HL-60 (cell line): ENCODE data around the gene RAMP3.

Source experiments
- DNase-seq, 2 experiments: peaks; one replicate each; pipeline ENCODE4 v3.0.0-alpha.2; 2010 to 2020; ENCODE audit warnings: low read depth in 1 of 2, low spot score in 1 of 2
- H3K27ac ChIP-seq: fragments of 250-450 bp; sonication (Bioruptor Pico); replicated peaks from 2 replicates; pipeline ENCODE4 v1.5.1; 2020; ENCODE audit warnings: mild to moderate bottlenecking, moderate library complexity
- H3K27me3 ChIP-seq: fragments of 250-450 bp; sonication (Bioruptor Pico); 2 replicates; pipeline ENCODE4 v1.5.1; 2021; ENCODE audit warnings: mild to moderate bottlenecking, moderate library complexity; ENCODE audit not compliant: insufficient read depth, poor library complexity, severe bottlenecking
- H3K4me3 ChIP-seq: replicated peaks from 2 replicates; pipeline ENCODE4 v1.5.1; 2011; ENCODE audit warnings: mild to moderate bottlenecking, control low read depth, low read length; ENCODE audit not compliant: insufficient read depth
- CTCF ChIP-seq: IDR thresholded peaks from one replicate; pipeline ENCODE4 v1.5.1; 2011; ENCODE audit warnings: low read length, control low read depth, inconsistent platforms; ENCODE audit not compliant: insufficient read depth
- GABPA ChIP-seq: IDR thresholded peaks from 2 replicates; pipeline ENCODE4 v1.6.1; 2012; ENCODE audit warnings: low read depth
- POLR2AphosphoS5 ChIP-seq: IDR thresholded peaks from 2 replicates; pipeline ENCODE4 v1.6.1; 2012; ENCODE audit warnings: low read depth
- SPI1 ChIP-seq: IDR thresholded peaks from 2 replicates; pipeline ENCODE4 v1.6.1; 2012; ENCODE audit warnings: low read depth, mild to moderate bottlenecking, borderline replicate concordance
- TF ChIP-seq, protein P1 (sequence below): IDR thresholded peaks from 2 replicates; pipeline ENCODE4 v1.6.1; 2012; ENCODE audit warnings: low read depth; ENCODE audit not compliant: insufficient replicate concordance

The RAMP3 gene

DNA sequence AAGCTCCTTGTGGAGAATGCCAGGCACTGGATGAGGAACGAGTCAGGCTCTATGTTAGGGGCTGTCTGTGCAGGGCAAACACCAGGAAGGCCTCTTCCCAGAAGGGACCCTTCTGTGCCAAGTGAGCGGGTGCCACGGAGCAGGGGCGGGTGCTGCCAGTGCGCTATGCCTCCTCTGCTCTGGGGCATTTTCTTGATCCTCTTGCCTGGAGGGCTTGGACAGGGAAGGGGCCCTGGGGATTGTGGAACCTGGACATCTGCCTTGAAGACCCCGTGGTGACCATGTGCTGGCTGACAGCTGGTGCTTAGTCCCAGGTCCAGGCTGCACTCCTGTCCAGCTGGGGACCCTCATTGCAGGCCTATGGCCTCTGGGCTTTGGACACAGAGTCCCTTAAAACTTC lies 30.7 kb upstream of the RAMP3 start:
- TF ChIP-seq POLR2AphosphoS5, result no peak
- TF ChIP-seq, protein P1, sequence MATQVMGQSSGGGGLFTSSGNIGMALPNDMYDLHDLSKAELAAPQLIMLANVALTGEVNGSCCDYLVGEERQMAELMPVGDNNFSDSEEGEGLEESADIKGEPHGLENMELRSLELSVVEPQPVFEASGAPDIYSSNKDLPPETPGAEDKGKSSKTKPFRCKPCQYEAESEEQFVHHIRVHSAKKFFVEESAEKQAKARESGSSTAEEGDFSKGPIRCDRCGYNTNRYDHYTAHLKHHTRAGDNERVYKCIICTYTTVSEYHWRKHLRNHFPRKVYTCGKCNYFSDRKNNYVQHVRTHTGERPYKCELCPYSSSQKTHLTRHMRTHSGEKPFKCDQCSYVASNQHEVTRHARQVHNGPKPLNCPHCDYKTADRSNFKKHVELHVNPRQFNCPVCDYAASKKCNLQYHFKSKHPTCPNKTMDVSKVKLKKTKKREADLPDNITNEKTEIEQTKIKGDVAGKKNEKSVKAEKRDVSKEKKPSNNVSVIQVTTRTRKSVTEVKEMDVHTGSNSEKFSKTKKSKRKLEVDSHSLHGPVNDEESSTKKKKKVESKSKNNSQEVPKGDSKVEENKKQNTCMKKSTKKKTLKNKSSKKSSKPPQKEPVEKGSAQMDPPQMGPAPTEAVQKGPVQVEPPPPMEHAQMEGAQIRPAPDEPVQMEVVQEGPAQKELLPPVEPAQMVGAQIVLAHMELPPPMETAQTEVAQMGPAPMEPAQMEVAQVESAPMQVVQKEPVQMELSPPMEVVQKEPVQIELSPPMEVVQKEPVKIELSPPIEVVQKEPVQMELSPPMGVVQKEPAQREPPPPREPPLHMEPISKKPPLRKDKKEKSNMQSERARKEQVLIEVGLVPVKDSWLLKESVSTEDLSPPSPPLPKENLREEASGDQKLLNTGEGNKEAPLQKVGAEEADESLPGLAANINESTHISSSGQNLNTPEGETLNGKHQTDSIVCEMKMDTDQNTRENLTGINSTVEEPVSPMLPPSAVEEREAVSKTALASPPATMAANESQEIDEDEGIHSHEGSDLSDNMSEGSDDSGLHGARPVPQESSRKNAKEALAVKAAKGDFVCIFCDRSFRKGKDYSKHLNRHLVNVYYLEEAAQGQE, result no peak
- TF ChIP-seq CTCF, result no peak
- no peak for TF ChIP-seq SPI1
- Histone ChIP-seq H3K27me3 (no peaks in the 10 kb centered on the region), H3K27ac (no peak overlapping the region), H3K4me3 (no peak overlapping the region)
- DNase-seq, result no peak

DNA sequence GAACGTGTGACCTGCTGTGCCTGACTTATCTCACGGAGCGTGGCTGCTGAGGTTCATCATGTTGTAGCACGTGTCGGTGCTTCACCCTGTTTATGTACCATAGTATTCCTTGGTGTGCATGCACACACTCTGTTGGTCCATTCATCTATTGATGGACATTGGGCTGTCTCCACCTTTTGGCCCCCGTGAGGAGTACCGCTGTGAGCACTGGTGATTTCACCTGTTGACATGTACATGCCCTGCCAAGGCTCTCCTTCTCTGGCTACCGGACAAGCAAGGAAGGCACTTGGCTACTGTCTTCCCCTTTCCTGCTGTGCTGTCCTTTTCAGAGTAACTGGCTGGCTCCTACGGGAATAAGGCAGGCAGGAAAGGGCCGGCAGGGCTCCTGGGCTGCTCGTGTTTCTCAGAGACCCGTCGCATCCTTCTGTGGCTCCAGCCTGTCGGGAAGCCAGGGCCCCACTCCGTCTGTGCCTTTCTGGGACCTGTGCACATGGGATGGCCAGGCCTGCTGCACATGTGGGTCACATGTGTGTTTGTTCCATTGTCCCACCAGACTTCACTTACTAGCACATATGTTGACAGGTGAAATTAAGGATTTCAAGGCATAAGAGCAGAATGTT lies 28.3 kb upstream of the RAMP3 start:
- TF ChIP-seq SPI1 (no peak), POLR2AphosphoS5 (no peak), CTCF (no peak), GABPA (no peak)
- TF ChIP-seq, protein P1, result no peak
- H3K27me3 ChIP-seq, result no peaks in the 10 kb centered on the region
- DNase-seq, result no peak
- no peak overlapping the region for H3K4me3 ChIP-seq
- H3K27ac ChIP-seq, result no peak overlapping the region

GRCh38 chr7:45129906-45130305 lies 27.7 kb upstream of the RAMP3 start:
- Histone ChIP-seq H3K4me3 (no peak overlapping the region), H3K27ac (no peak overlapping the region), H3K27me3 (no peaks in the 10 kb centered on the region)
- TF ChIP-seq CTCF, result no peak
- TF ChIP-seq SPI1, result no peak
- no peak for TF ChIP-seq POLR2AphosphoS5
- TF ChIP-seq GABPA, result no peak
- TF ChIP-seq, protein P1, result no peak
- no peak for DNase-seq
